WTC11 (cell line): ENCODE results near the gene MAPK14.

Experiments used
- JUN ChIP-seq: sonication (generic); formaldehyde crosslinking; IDR thresholded peaks from 2 replicates; pipeline ENCODE4 v1.8.0; 2023; ENCODE audit warnings: mild to moderate bottlenecking, missing genetic modification reagents
- RELA ChIP-seq: sonication (generic); formaldehyde crosslinking; IDR thresholded peaks from 2 replicates; pipeline ENCODE4 v1.8.1; 2022; ENCODE audit warnings: missing genetic modification reagents, mild to moderate bottlenecking, borderline replicate concordance
- SMAD4 ChIP-seq: sonication (generic); formaldehyde crosslinking; IDR thresholded peaks from 2 replicates; pipeline ENCODE4 v1.8.0; 2022; ENCODE audit warnings: mild to moderate bottlenecking, missing genetic modification reagents
- TF ChIP-seq, protein P1 (sequence below): fragments of 200-600 bp; IDR thresholded peaks from 2 replicates; pipeline ENCODE4 v1.8.0; 2022; ENCODE audit warnings: antibody characterized with exemption
- TF ChIP-seq, protein P2 (sequence below): sonication (generic); formaldehyde crosslinking; IDR thresholded peaks from 2 replicates; pipeline ENCODE4 v1.8.1; 2023; ENCODE audit warnings: mild to moderate bottlenecking, missing genetic modification reagents
- TF ChIP-seq, protein P3 (sequence below): sonication (generic); formaldehyde crosslinking; IDR thresholded peaks from 2 replicates; pipeline ENCODE4 v1.8.1; 2023; ENCODE audit warnings: mild to moderate bottlenecking, moderate library complexity, missing genetic modification reagents

DNA sequence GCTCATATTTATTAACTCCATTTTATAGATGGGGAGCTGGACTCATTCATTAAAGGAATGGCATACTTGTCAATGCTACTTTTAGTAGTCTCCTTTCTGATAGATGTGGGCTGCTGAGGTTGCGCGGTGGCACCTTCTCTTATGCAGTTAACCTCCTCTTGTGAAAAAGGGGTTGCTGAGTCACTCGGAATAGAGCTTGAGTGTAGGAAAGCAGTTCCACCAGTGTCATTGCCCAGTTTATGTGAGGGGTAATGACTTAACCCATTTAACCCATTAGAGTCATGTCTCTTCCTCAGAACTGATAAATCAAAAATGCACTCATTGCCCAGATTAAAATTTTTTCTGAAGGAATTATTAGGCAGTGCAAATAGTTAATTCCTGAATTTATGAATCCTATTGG is 6.3 kb downstream of the MAPK14 start:
- TF ChIP-seq, protein P1, sequence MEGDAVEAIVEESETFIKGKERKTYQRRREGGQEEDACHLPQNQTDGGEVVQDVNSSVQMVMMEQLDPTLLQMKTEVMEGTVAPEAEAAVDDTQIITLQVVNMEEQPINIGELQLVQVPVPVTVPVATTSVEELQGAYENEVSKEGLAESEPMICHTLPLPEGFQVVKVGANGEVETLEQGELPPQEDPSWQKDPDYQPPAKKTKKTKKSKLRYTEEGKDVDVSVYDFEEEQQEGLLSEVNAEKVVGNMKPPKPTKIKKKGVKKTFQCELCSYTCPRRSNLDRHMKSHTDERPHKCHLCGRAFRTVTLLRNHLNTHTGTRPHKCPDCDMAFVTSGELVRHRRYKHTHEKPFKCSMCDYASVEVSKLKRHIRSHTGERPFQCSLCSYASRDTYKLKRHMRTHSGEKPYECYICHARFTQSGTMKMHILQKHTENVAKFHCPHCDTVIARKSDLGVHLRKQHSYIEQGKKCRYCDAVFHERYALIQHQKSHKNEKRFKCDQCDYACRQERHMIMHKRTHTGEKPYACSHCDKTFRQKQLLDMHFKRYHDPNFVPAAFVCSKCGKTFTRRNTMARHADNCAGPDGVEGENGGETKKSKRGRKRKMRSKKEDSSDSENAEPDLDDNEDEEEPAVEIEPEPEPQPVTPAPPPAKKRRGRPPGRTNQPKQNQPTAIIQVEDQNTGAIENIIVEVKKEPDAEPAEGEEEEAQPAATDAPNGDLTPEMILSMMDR: no peak
- TF ChIP-seq SMAD4 (no peak), JUN (CRISPR knock-in tag) (no peak), RELA (no peak)
- TF ChIP-seq, protein P2, sequence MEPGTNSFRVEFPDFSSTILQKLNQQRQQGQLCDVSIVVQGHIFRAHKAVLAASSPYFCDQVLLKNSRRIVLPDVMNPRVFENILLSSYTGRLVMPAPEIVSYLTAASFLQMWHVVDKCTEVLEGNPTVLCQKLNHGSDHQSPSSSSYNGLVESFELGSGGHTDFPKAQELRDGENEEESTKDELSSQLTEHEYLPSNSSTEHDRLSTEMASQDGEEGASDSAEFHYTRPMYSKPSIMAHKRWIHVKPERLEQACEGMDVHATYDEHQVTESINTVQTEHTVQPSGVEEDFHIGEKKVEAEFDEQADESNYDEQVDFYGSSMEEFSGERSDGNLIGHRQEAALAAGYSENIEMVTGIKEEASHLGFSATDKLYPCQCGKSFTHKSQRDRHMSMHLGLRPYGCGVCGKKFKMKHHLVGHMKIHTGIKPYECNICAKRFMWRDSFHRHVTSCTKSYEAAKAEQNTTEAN (CRISPR knock-in tag): no peak
- TF ChIP-seq, protein P3, sequence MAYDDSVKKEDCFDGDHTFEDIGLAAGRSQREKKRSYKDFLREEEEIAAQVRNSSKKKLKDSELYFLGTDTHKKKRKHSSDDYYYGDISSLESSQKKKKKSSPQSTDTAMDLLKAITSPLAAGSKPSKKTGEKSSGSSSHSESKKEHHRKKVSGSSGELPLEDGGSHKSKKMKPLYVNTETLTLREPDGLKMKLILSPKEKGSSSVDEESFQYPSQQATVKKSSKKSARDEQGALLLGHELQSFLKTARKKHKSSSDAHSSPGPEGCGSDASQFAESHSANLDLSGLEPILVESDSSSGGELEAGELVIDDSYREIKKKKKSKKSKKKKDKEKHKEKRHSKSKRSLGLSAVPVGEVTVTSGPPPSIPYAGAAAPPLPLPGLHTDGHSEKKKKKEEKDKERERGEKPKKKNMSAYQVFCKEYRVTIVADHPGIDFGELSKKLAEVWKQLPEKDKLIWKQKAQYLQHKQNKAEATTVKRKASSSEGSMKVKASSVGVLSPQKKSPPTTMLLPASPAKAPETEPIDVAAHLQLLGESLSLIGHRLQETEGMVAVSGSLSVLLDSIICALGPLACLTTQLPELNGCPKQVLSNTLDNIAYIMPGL (CRISPR knock-in tag): no peak
